Umbilical cord (tissue), 2 donors: ENCODE results near the gene CEP135. TPM values are rescaled to one million over a fixed set of nuclear protein-coding genes. Genes with fewer than 3 reads are reported as not detected.
A peak's percentile ranks its signal among the peaks of the same experiment; 100 is the strongest.
"Not testable (repeated sequence)": the region's sequence is repeated elsewhere in the genome, so short reads cannot be mapped to it uniquely, and the experiment has no call there.

Experiments used
- DNase-seq: peaks from one replicate; pipeline ENCODE4 v3.0.0-alpha.2; 2015; ENCODE audit warnings: low spot score
- total RNA-seq: library from RNA; depleted of rRNA; stranded (reverse); fragments of >200 nt; gene quantifications from one replicate; pipeline ENCODE4 v1.2.3, GENCODE V29; 2014; ENCODE audit warnings: low replicate concordance; ENCODE audit not compliant: insufficient read depth

The CEP135 gene
- total RNA-seq, 1 donor from 2014 or later = 28.6 TPM

- DNase-seq = no peak
Observed at GRCh38 chr4:55939421-55939820, 9.3 kb upstream of the CEP135 start.

- DNase-seq = no peak
Observed at GRCh38 chr4:55941881-55942396, 6.8 kb upstream of the CEP135 start.

- DNase-seq = peak; percentile 24
Observed at GRCh38 chr4:55947254-55947882, 1.4 kb upstream of the CEP135 start.

GRCh38 chr4:55947912-55948725 lies 626 bp upstream of the CEP135 start:
- peak; percentile 89 for DNase-seq

GRCh38 chr4:55949482-55949802 lies 697 bp downstream of the CEP135 start:
- DNase-seq = no peak

- no peak for DNase-seq
Observed at GRCh38 chr4:55951191-55951922, 2.6 kb downstream of the CEP135 start.

- DNase-seq = no peak
Observed at GRCh38 chr4:55955710-55956109, 7.0 kb downstream of the CEP135 start.

- DNase-seq = no peak
Observed at GRCh38 chr4:55959655-55960054, 10.9 kb downstream of the CEP135 start.

GRCh38 chr4:55964046-55964445 lies 15.3 kb downstream of the CEP135 start:
- no peak for DNase-seq

GRCh38 chr4:55965585-55965984 lies 16.8 kb downstream of the CEP135 start:
- no peak for DNase-seq

- DNase-seq = not testable (repeated sequence)
Observed at GRCh38 chr4:55966324-55966723, 17.6 kb downstream of the CEP135 start.

GRCh38 chr4:55967376-55967775 lies 18.6 kb downstream of the CEP135 start:
- no peak for DNase-seq

- DNase-seq = no peak
Observed at GRCh38 chr4:55973650-55974049, 24.9 kb downstream of the CEP135 start.

- DNase-seq = no peak
Observed at GRCh38 chr4:55977811-55978210, 29.1 kb downstream of the CEP135 start.

- DNase-seq = no peak
Observed at GRCh38 chr4:55979562-55979961, 30.8 kb downstream of the CEP135 start.

- peak; percentile 11 for DNase-seq
Observed at GRCh38 chr4:55980725-55981124, 32.0 kb downstream of the CEP135 start.

- no peak for DNase-seq
Observed at GRCh38 chr4:55982976-55983375, 34.2 kb downstream of the CEP135 start.

GRCh38 chr4:55989766-55990165 lies 41.0 kb downstream of the CEP135 start:
- no peak for DNase-seq

GRCh38 chr4:55993994-55994663 lies 45.4 kb downstream of the CEP135 start:
- DNase-seq = no peak

GRCh38 chr4:55996646-55997045 lies 47.9 kb downstream of the CEP135 start:
- DNase-seq = no peak

GRCh38 chr4:56003606-56004005 lies 54.9 kb downstream of the CEP135 start:
- no peak for DNase-seq

GRCh38 chr4:56004235-56004634 lies 55.5 kb downstream of the CEP135 start:
- no peak for DNase-seq
